ENCODE data around the gene PROX1. TPM values are rescaled to one million over a fixed set of nuclear protein-coding genes. Genes with fewer than 3 reads are reported as not detected.

PROX1 gene
- total RNA-seq, 2 experiments from 2014 or later, result not detected

- TF ChIP-seq CTCF (conservative IDR thresholded peaks at IDR 0.05; ENCODE audit: low read length) (no peak), EZH2phosphoT487 (IDR thresholded peaks at IDR 0.05; ENCODE audit: borderline replicate concordance, low read depth, low read length) (no peak)
- BruUV-seq (replicated peaks), result no TSS peak
- POLR2A ChIA-PET, result no interaction called here
These were observed 43.5 kb downstream of the PROX1 start for GRCh38 chr1:214031267-214031650.

GRCh38 chr1:214037468-214037867 is 49.7 kb downstream of the PROX1 start:
- Histone ChIP-seq H3K4me1 (ENCODE audit: insufficient read depth, low read length, poor library complexity, severe bottlenecking) (no peaks in the 10 kb centered on the region), H3K36me3 (ENCODE audit: insufficient read depth, low read length) (no peaks in the 10 kb centered on the region), H3K9me3 (ENCODE audit: low read length) (no peaks in the 10 kb centered on the region), H3K9me2 (ENCODE audit: insufficient read depth, low read length) (no peaks in the 10 kb centered on the region), H4K20me1 (ENCODE audit: insufficient read depth, low read length) (no peaks in the 10 kb centered on the region), H3K4me3 (ENCODE audit: low read depth, low read length, poor library complexity, severe bottlenecking) (no peak overlapping the region), H2AFZ (ENCODE audit: low read length) (no peak overlapping the region), H3K27ac (ENCODE audit: low read depth, low read length, poor library complexity, severe bottlenecking) (no peak overlapping the region), H3K79me2 (ENCODE audit: insufficient read depth, low read depth, low read length) (no peaks in the 10 kb centered on the region), H3K4me2 (ENCODE audit: low read length) (no peak overlapping the region)
- intact Hi-C loops (cut with micrococcal nuclease; ENCODE audit: unreplicated experiment), result no loop called here
- CTCF ChIA-PET (ENCODE audit: unreplicated experiment), result no interaction called here
- DNase-seq (ENCODE audit: low spot score), result no peak
- POLR2A ChIA-PET, result no interaction called here
- TF ChIP-seq EZH2phosphoT487 (IDR thresholded peaks at IDR 0.05; ENCODE audit: borderline replicate concordance, low read depth, low read length) (no peak), CTCF (conservative IDR thresholded peaks at IDR 0.05; ENCODE audit: low read length) (no peak)
- no TSS peak for BruUV-seq (replicated peaks)

More at GRCh38 chr1:214031267-214031650, 43.5 kb downstream of the PROX1 start:
- CTCF ChIA-PET (ENCODE audit: unreplicated experiment), result no interaction called here
- Histone ChIP-seq H4K20me1 (ENCODE audit: insufficient read depth, low read length) (no peaks in the 10 kb centered on the region), H3K9me2 (ENCODE audit: insufficient read depth, low read length) (no peaks in the 10 kb centered on the region), H2AFZ (ENCODE audit: low read length) (no peak overlapping the region), H3K27ac (ENCODE audit: low read depth, low read length, poor library complexity, severe bottlenecking) (no peak overlapping the region), H3K9me3 (ENCODE audit: low read length) (no peaks in the 10 kb centered on the region), H3K36me3 (ENCODE audit: insufficient read depth, low read length) (no peaks in the 10 kb centered on the region), H3K79me2 (ENCODE audit: insufficient read depth, low read depth, low read length) (no peaks in the 10 kb centered on the region), H3K4me3 (ENCODE audit: low read depth, low read length, poor library complexity, severe bottlenecking) (no peak overlapping the region), H3K4me1 (ENCODE audit: insufficient read depth, low read length, poor library complexity, severe bottlenecking) (no peaks in the 10 kb centered on the region), H3K4me2 (ENCODE audit: low read length) (no peak overlapping the region)
- intact Hi-C loops (cut with micrococcal nuclease; ENCODE audit: unreplicated experiment), result no loop called here
- DNase-seq (ENCODE audit: low spot score), result no peak

- TF ChIP-seq EZH2phosphoT487 (IDR thresholded peaks at IDR 0.05; ENCODE audit: borderline replicate concordance, low read depth, low read length) (no peak), CTCF (conservative IDR thresholded peaks at IDR 0.05; ENCODE audit: low read length) (no peak)
- intact Hi-C loops (cut with micrococcal nuclease; ENCODE audit: unreplicated experiment), result no loop called here
- no peaks in the 10 kb centered on the region for H3K9me3 ChIP-seq (ENCODE audit: low read length)
- H2AFZ ChIP-seq (ENCODE audit: low read length), result no peak overlapping the region
- H3K4me1 ChIP-seq (ENCODE audit: insufficient read depth, low read length, poor library complexity, severe bottlenecking), result no peaks in the 10 kb centered on the region
- no peaks in the 10 kb centered on the region for H3K79me2 ChIP-seq (ENCODE audit: insufficient read depth, low read depth, low read length)
- DNase-seq (ENCODE audit: low spot score), result no peak
- no TSS peak for BruUV-seq (replicated peaks)
- POLR2A ChIA-PET, result interaction anchor here (0.6 kb wide), 1 partner anchor 135 kb away, joined by 3 read pairs; no protein-coding TSS in a partner anchor
- H4K20me1 ChIP-seq (ENCODE audit: insufficient read depth, low read length), result no peaks in the 10 kb centered on the region
- no peak overlapping the region for H3K4me3 ChIP-seq (ENCODE audit: low read depth, low read length, poor library complexity, severe bottlenecking)
- CTCF ChIA-PET (ENCODE audit: unreplicated experiment), result no interaction called here
- H3K9me2 ChIP-seq (ENCODE audit: insufficient read depth, low read length), result no peaks in the 10 kb centered on the region
- H3K4me2 ChIP-seq (ENCODE audit: low read length), result no peak overlapping the region
- H3K27ac ChIP-seq (ENCODE audit: low read depth, low read length, poor library complexity, severe bottlenecking), result no peak overlapping the region
- H3K36me3 ChIP-seq (ENCODE audit: insufficient read depth, low read length), result no peaks in the 10 kb centered on the region
These were observed 51.7 kb downstream of the PROX1 start for GRCh38 chr1:214039394-214040018.

Data from OCI-LY7 (cell line).